ENCODE results near the gene ACCSL.

ACCSL gene

GRCh38 chr11:44036811-44037657 is 10.7 kb upstream of the ACCSL start:
- H3K27ac ChIP-seq (ENCODE audit: low read length) = no peak overlapping the region
- H3K9ac ChIP-seq (ENCODE audit: low read length) = no peak overlapping the region
- H3K27me3 ChIP-seq (ENCODE audit: control insufficient read depth, insufficient read depth, low read length) = peaks cover 6% of the 10 kb centered on the region
- H3K4me1 ChIP-seq (ENCODE audit: control insufficient read depth, low read depth, low read length) = peaks cover 4% of the 10 kb centered on the region
- no peak overlapping the region for H3K4me3 ChIP-seq (ENCODE audit: low read length)
- no peaks in the 10 kb centered on the region for H3K9me3 ChIP-seq (ENCODE audit: control insufficient read depth, low read depth, low read length)
- H3K36me3 ChIP-seq (ENCODE audit: control insufficient read depth, low read depth, low read length) = no peaks in the 10 kb centered on the region

GRCh38 chr11:44037658-44037998 is 10.2 kb upstream of the ACCSL start:
- Histone ChIP-seq H3K9me3 (ENCODE audit: control insufficient read depth, low read depth, low read length) (no peaks in the 10 kb centered on the region), H3K4me1 (ENCODE audit: control insufficient read depth, low read depth, low read length) (peaks cover 4% of the 10 kb centered on the region), H3K9ac (ENCODE audit: low read length) (no peak overlapping the region), H3K27ac (ENCODE audit: low read length) (no peak overlapping the region), H3K4me3 (ENCODE audit: low read length) (no peak overlapping the region), H3K27me3 (ENCODE audit: control insufficient read depth, insufficient read depth, low read length) (peaks cover 6% of the 10 kb centered on the region), H3K36me3 (ENCODE audit: control insufficient read depth, low read depth, low read length) (no peaks in the 10 kb centered on the region)

GRCh38 chr11:44043157-44043556 is 4.6 kb upstream of the ACCSL start:
- Histone ChIP-seq H3K9ac (ENCODE audit: low read length) (no peak overlapping the region), H3K4me3 (ENCODE audit: low read length) (no peak overlapping the region), H3K9me3 (ENCODE audit: control insufficient read depth, low read depth, low read length) (no peaks in the 10 kb centered on the region), H3K4me1 (ENCODE audit: control insufficient read depth, low read depth, low read length) (no peaks in the 10 kb centered on the region), H3K27me3 (ENCODE audit: control insufficient read depth, insufficient read depth, low read length) (no peaks in the 10 kb centered on the region), H3K27ac (ENCODE audit: low read length) (no peak overlapping the region), H3K36me3 (ENCODE audit: control insufficient read depth, low read depth, low read length) (no peaks in the 10 kb centered on the region)

GRCh38 chr11:44046182-44046581 is 1.6 kb upstream of the ACCSL start:
- no peaks in the 10 kb centered on the region for H3K36me3 ChIP-seq (ENCODE audit: control insufficient read depth, low read depth, low read length)
- H3K9me3 ChIP-seq (ENCODE audit: control insufficient read depth, low read depth, low read length) = no peaks in the 10 kb centered on the region
- no peak overlapping the region for H3K27ac ChIP-seq (ENCODE audit: low read length)
- H3K27me3 ChIP-seq (ENCODE audit: control insufficient read depth, insufficient read depth, low read length) = no peaks in the 10 kb centered on the region
- no peak overlapping the region for H3K9ac ChIP-seq (ENCODE audit: low read length)
- no peak overlapping the region for H3K4me3 ChIP-seq (ENCODE audit: low read length)
- H3K4me1 ChIP-seq (ENCODE audit: control insufficient read depth, low read depth, low read length) = no peaks in the 10 kb centered on the region

- Histone ChIP-seq H3K36me3 (ENCODE audit: control insufficient read depth, low read depth, low read length) (no peaks in the 10 kb centered on the region), H3K4me1 (ENCODE audit: control insufficient read depth, low read depth, low read length) (no peaks in the 10 kb centered on the region), H3K4me3 (ENCODE audit: low read length) (no peak overlapping the region), H3K9me3 (ENCODE audit: control insufficient read depth, low read depth, low read length) (no peaks in the 10 kb centered on the region), H3K27me3 (ENCODE audit: control insufficient read depth, insufficient read depth, low read length) (no peaks in the 10 kb centered on the region), H3K27ac (ENCODE audit: low read length) (no peak overlapping the region), H3K9ac (ENCODE audit: low read length) (no peak overlapping the region)
These were observed 483 bp upstream of the ACCSL start for GRCh38 chr11:44047298-44047697.

- Histone ChIP-seq H3K9me3 (ENCODE audit: control insufficient read depth, low read depth, low read length) (no peaks in the 10 kb centered on the region), H3K4me1 (ENCODE audit: control insufficient read depth, low read depth, low read length) (no peaks in the 10 kb centered on the region), H3K36me3 (ENCODE audit: control insufficient read depth, low read depth, low read length) (no peaks in the 10 kb centered on the region), H3K9ac (ENCODE audit: low read length) (no peak overlapping the region), H3K27ac (ENCODE audit: low read length) (no peak overlapping the region), H3K4me3 (ENCODE audit: low read length) (no peak overlapping the region), H3K27me3 (ENCODE audit: control insufficient read depth, insufficient read depth, low read length) (no peaks in the 10 kb centered on the region)
These were observed 2.1 kb downstream of the ACCSL start for GRCh38 chr11:44049832-44050231.

- Histone ChIP-seq H3K4me3 (ENCODE audit: low read length) (no peak overlapping the region), H3K9ac (ENCODE audit: low read length) (no peak overlapping the region), H3K4me1 (ENCODE audit: control insufficient read depth, low read depth, low read length) (no peaks in the 10 kb centered on the region), H3K27ac (ENCODE audit: low read length) (no peak overlapping the region), H3K36me3 (ENCODE audit: control insufficient read depth, low read depth, low read length) (no peaks in the 10 kb centered on the region), H3K27me3 (ENCODE audit: control insufficient read depth, insufficient read depth, low read length) (no peaks in the 10 kb centered on the region), H3K9me3 (ENCODE audit: control insufficient read depth, low read depth, low read length) (no peaks in the 10 kb centered on the region)
These were observed 3.4 kb downstream of the ACCSL start for GRCh38 chr11:44051171-44051570.

GRCh38 chr11:44057340-44057739 is 9.6 kb downstream of the ACCSL start:
- Histone ChIP-seq H3K9ac (ENCODE audit: low read length) (no peak overlapping the region), H3K9me3 (ENCODE audit: control insufficient read depth, low read depth, low read length) (no peaks in the 10 kb centered on the region), H3K4me3 (ENCODE audit: low read length) (no peak overlapping the region), H3K27ac (ENCODE audit: low read length) (no peak overlapping the region), H3K27me3 (ENCODE audit: control insufficient read depth, insufficient read depth, low read length) (no peaks in the 10 kb centered on the region), H3K4me1 (ENCODE audit: control insufficient read depth, low read depth, low read length) (no peaks in the 10 kb centered on the region), H3K36me3 (ENCODE audit: control insufficient read depth, low read depth, low read length) (no peaks in the 10 kb centered on the region)

- Histone ChIP-seq H3K27ac (ENCODE audit: low read length) (no peak overlapping the region), H3K9ac (ENCODE audit: low read length) (no peak overlapping the region), H3K4me1 (ENCODE audit: control insufficient read depth, low read depth, low read length) (peaks cover 6% of the 10 kb centered on the region), H3K4me3 (ENCODE audit: low read length) (no peak overlapping the region), H3K36me3 (ENCODE audit: control insufficient read depth, low read depth, low read length) (no peaks in the 10 kb centered on the region), H3K27me3 (ENCODE audit: control insufficient read depth, insufficient read depth, low read length) (no peaks in the 10 kb centered on the region), H3K9me3 (ENCODE audit: control insufficient read depth, low read depth, low read length) (no peaks in the 10 kb centered on the region)
These were observed 10.5 kb downstream of the ACCSL start for GRCh38 chr11:44058275-44058674.

- Histone ChIP-seq H3K4me1 (ENCODE audit: control insufficient read depth, low read depth, low read length) (peaks cover 24% of the 10 kb centered on the region), H3K36me3 (ENCODE audit: control insufficient read depth, low read depth, low read length) (no peaks in the 10 kb centered on the region), H3K9me3 (ENCODE audit: control insufficient read depth, low read depth, low read length) (no peaks in the 10 kb centered on the region), H3K9ac (ENCODE audit: low read length) (peak overlapping the region; percentile 80), H3K27ac (ENCODE audit: low read length) (no peak overlapping the region), H3K4me3 (ENCODE audit: low read length) (peak overlapping the region; percentile 52), H3K27me3 (ENCODE audit: control insufficient read depth, insufficient read depth, low read length) (peaks cover 14% of the 10 kb centered on the region)
These were observed 17.4 kb downstream of the ACCSL start for GRCh38 chr11:44065161-44065661.

GRCh38 chr11:44065841-44066731 is 18.3 kb downstream of the ACCSL start, which contains the start of gene ACCS:
Gene ACCS (plus strand): TSS chr11:44066270. CDS start chr11:44067628, 1,358 bp downstream.
- Histone ChIP-seq H3K27ac (ENCODE audit: low read length) (peak within 1 kb of the TSS; percentile 40), H3K4me3 (ENCODE audit: low read length) (peak within 1 kb of the TSS; percentile 52), H3K9me3 (ENCODE audit: control insufficient read depth, low read depth, low read length) (no peaks in the 10 kb centered on the region), H3K9ac (ENCODE audit: low read length) (peak within 1 kb of the TSS; percentile 80), H3K36me3 (ENCODE audit: control insufficient read depth, low read depth, low read length) (no peaks in the 10 kb centered on the region), H3K27me3 (ENCODE audit: control insufficient read depth, insufficient read depth, low read length) (peaks cover 14% of the 10 kb centered on the region), H3K4me1 (ENCODE audit: control insufficient read depth, low read depth, low read length) (peaks cover 24% of the 10 kb centered on the region)

All from iPS-18a (cell line).